HepG2 (cell line): Measurements from ENCODE around the gene PTPA.

Source experiments
- ATF6 ChIP-seq: sonication (generic); formaldehyde crosslinking; conservative IDR thresholded peaks from 2 replicates; pipeline ENCODE4 v1.4.0; 2020; ENCODE audit warnings: missing genetic modification reagents
- CTCF ChIP-seq: sonication (generic); formaldehyde crosslinking; IDR thresholded peaks from 2 replicates; pipeline ENCODE4 v1.5.0; 2020; ENCODE audit warnings: mild to moderate bottlenecking, missing genetic modification reagents, moderate library complexity
- GATAD1 ChIP-seq: IDR thresholded peaks from 2 replicates; pipeline ENCODE4 v1.6.1; 2016; ENCODE audit warnings: missing genetic modification reagents, missing compliant biosample characterization
- HDAC2 ChIP-seq: sonication (generic); formaldehyde crosslinking; IDR thresholded peaks from 2 replicates; pipeline ENCODE4 v1.4.0; 2020; ENCODE audit warnings: missing genetic modification reagents
- IRX3 ChIP-seq: sonication (generic); formaldehyde crosslinking; IDR thresholded peaks from 2 replicates; pipeline ENCODE4 v1.8.1; 2023; ENCODE audit warnings: mild to moderate bottlenecking, low read depth, missing genetic modification reagents, borderline replicate concordance
- NR2F2 ChIP-seq: IDR thresholded peaks from 2 replicates; pipeline ENCODE4 v1.6.1; 2012; ENCODE audit warnings: low read depth, inconsistent platforms, borderline replicate concordance
- NR3C1 ChIP-seq: sonication (generic); formaldehyde crosslinking; IDR thresholded peaks from 2 replicates; pipeline ENCODE4 v1.4.0; 2020; ENCODE audit warnings: missing genetic modification reagents
- POLR2A ChIP-seq, 2 experiments: IDR thresholded peaks; 2 replicates each; pipeline ENCODE4 v1.6.1; 2011; ENCODE audit warnings: low read depth in 2 of 2, low read length in 2 of 2, mild to moderate bottlenecking in 1 of 2, moderate library complexity in 1 of 2; ENCODE audit not compliant: insufficient read depth in 1 of 2
- POLR2AphosphoS2 ChIP-seq: IDR thresholded peaks from 2 replicates; pipeline ENCODE4 v1.6.1; 2011; ENCODE audit warnings: low read depth, low read length, improper control_type of control experiment
- RBM39 ChIP-seq: fragments of 200-400 bp; formaldehyde crosslinking; IDR thresholded peaks from one replicate; pipeline ENCODE4 v1.6.1; 2018; ENCODE audit warnings: antibody characterized with exemption, mild to moderate bottlenecking, low read depth, low read length; ENCODE audit not compliant: poor library complexity, severe bottlenecking
- ZHX1 ChIP-seq: sonication (generic); formaldehyde crosslinking; IDR thresholded peaks from 2 replicates; pipeline ENCODE4 v1.8.1; 2022; ENCODE audit warnings: low read depth, mild to moderate bottlenecking, missing genetic modification reagents
- ZNF598 ChIP-seq: sonication (generic); formaldehyde crosslinking; IDR thresholded peaks from 2 replicates; pipeline ENCODE4 v1.5.1; 2020; ENCODE audit warnings: mild to moderate bottlenecking, missing genetic modification reagents, borderline replicate concordance
- TF ChIP-seq, protein P1 (sequence below): sonication (generic); formaldehyde crosslinking; IDR thresholded peaks from 2 replicates; pipeline ENCODE4 v1.5.0; 2020; ENCODE audit warnings: mild to moderate bottlenecking, missing genetic modification reagents

GRCh38 chr9:129084087-129084486 lies 27.1 kb upstream of the PTPA start:
- TF ChIP-seq ZHX1 (CRISPR knock-in tag) (no peak), RBM39 (no peak), CTCF (CRISPR knock-in tag) (no peak), ATF6 (CRISPR knock-in tag) (no peak), POLR2A (IDR thresholded peaks at IDR 0.05; ENCODE audit: insufficient read depth in 1 of 2, low read depth in 2 of 2, low read length in 2 of 2) (no peak), HDAC2 (CRISPR knock-in tag) (no peak), GATAD1 (CRISPR knock-in tag) (no peak), ZNF598 (CRISPR knock-in tag) (no peak), POLR2AphosphoS2 (no peak), NR2F2 (no peak), NR3C1 (no peak), IRX3 (no peak)
- TF ChIP-seq, protein P1, sequence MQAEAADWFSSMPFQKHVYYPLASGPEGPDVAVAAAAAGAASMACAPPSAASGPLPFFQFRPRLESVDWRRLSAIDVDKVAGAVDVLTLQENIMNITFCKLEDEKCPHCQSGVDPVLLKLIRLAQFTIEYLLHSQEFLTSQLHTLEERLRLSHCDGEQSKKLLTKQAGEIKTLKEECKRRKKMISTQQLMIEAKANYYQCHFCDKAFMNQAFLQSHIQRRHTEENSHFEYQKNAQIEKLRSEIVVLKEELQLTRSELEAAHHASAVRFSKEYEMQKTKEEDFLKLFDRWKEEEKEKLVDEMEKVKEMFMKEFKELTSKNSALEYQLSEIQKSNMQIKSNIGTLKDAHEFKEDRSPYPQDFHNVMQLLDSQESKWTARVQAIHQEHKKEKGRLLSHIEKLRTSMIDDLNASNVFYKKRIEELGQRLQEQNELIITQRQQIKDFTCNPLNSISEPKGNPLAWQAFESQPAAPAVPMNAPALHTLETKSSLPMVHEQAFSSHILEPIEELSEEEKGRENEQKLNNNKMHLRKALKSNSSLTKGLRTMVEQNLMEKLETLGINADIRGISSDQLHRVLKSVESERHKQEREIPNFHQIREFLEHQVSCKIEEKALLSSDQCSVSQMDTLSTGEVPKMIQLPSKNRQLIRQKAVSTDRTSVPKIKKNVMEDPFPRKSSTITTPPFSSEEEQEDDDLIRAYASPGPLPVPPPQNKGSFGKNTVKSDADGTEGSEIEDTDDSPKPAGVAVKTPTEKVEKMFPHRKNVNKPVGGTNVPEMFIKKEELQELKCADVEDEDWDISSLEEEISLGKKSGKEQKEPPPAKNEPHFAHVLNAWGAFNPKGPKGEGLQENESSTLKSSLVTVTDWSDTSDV (CRISPR knock-in tag): no peak
